CD4-positive, alpha-beta T cell (primary cell): Measurements from ENCODE around the gene COL4A6. TPM values are rescaled to one million over a fixed set of nuclear protein-coding genes. Genes with fewer than 3 reads are reported as not detected.

ENCODE experiments used
- ATAC-seq: fragments of 200-7000 bp; cut with Tn5 transposase; one replicate; pipeline ENCODE4 v1.10.0; 2022; ENCODE audit warnings: mild to moderate bottlenecking; ENCODE audit not compliant: poor library complexity
- CTCF ChIA-PET: fragments of 350-600 bp; sonication (Branson Sonifier 250); formaldehyde crosslinking; loops from one replicate; lab custom pipeline; 2021; ENCODE audit warnings: antibody characterized with exemption, inconsistent platforms; lab: Charles Lee
- POLR2A ChIA-PET: fragments of 350-600 bp; sonication (Branson Sonifier 250); formaldehyde crosslinking; loops from one replicate; lab custom pipeline; 2021; ENCODE audit warnings: antibody characterized with exemption, inconsistent platforms; lab: Charles Lee
- DNase-seq, 14 experiments: peaks; one replicate each; pipeline ENCODE4 v3.0.0-alpha.2; 2013 to 2020; ENCODE audit warnings: mixed read lengths in 2 of 14
- H3K27ac ChIP-seq, 2 donors: one replicate each; pipeline versions ENCODE4 v1.5.1 to v1.7.0; 2013; ENCODE audit warnings: low read length in 2 of 2, low read depth in 1 of 2, mild to moderate bottlenecking in 1 of 2
- H3K27me3 ChIP-seq, 2 experiments: 1 replicate in 1 of 2; 2 replicates in 1 of 2; pipeline versions ENCODE4 v1.6.1 to v1.7.0; 2013; ENCODE audit warnings: low read length in 2 of 2, control low read depth in 1 of 2, mild to moderate bottlenecking in 1 of 2, moderate library complexity in 1 of 2; ENCODE audit not compliant: insufficient read depth in 2 of 2, control insufficient read depth in 1 of 2
- H3K36me3 ChIP-seq: one replicate; pipeline ENCODE4 v1.6.1; 2013; ENCODE audit warnings: low read length, control low read depth; ENCODE audit not compliant: insufficient read depth
- H3K4me1 ChIP-seq: one replicate; pipeline ENCODE4 v1.6.1; 2013; ENCODE audit warnings: low read length, control low read depth; ENCODE audit not compliant: insufficient read depth
- H3K4me3 ChIP-seq: one replicate; pipeline ENCODE4 v1.5.1; 2013; ENCODE audit warnings: mild to moderate bottlenecking, low read length, moderate library complexity
- H3K9me3 ChIP-seq, 2 experiments: 1 replicate in 1 of 2; 2 replicates in 1 of 2; pipeline versions ENCODE4 v1.6.1 to v1.7.0; 2013; ENCODE audit warnings: low read length in 2 of 2, mild to moderate bottlenecking in 2 of 2, control low read depth in 1 of 2, moderate library complexity in 1 of 2; ENCODE audit not compliant: control insufficient read depth in 1 of 2, insufficient read depth in 1 of 2
- H3K27ac Mint-ChIP-seq: one replicate; pipeline ENCODE4 v1.8.0; 2020; ENCODE audit warnings: mixed read lengths
- H3K27me3 Mint-ChIP-seq: one replicate; pipeline ENCODE4 v1.8.0; 2021; ENCODE audit warnings: mixed read lengths
- H3K36me3 Mint-ChIP-seq: one replicate; pipeline ENCODE4 v1.8.0; 2021; ENCODE audit warnings: low read depth, mixed read lengths
- H3K4me1 Mint-ChIP-seq: one replicate; pipeline ENCODE4 v1.8.0; 2021; ENCODE audit warnings: low read depth, mixed read lengths
- H3K4me3 Mint-ChIP-seq: one replicate; pipeline ENCODE4 v1.8.0; 2020; ENCODE audit warnings: mild to moderate bottlenecking, mixed read lengths
- H3K9me3 Mint-ChIP-seq: one replicate; pipeline ENCODE4 v1.8.0; 2020; ENCODE audit warnings: mixed read lengths
- CTCF ChIP-seq: fragments of 200-600 bp; IDR thresholded peaks from one replicate; pipeline ENCODE4 v1.8.0; 2022; ENCODE audit warnings: antibody characterized with exemption, mild to moderate bottlenecking
- intact Hi-C, 2 experiments: fragments of 100-400 bp; cut with DNase I in 1 of 2; cut with micrococcal nuclease in 1 of 2; formaldehyde crosslinking; loops; one replicate each; pipeline versions ENCODE4 v1.15.1 to v1.9.0; 2023 to 2025; cut with DNase I, micrococcal nuclease
- total RNA-seq, 174 experiments: library from RNA in 2 of 174; stranded (reverse) in 2 of 174; gene quantifications; one replicate each; pipeline ENCODE4 v1.2.3 and lab custom pipeline; 2021 to 2026

COL4A6 gene
- total RNA-seq, 2 experiments from 2014 or later, result not detected

GRCh38 chrX:108246304-108246954 is 191.8 kb downstream of the COL4A6 start:
- Histone ChIP-seq H3K36me3 (no peaks in the 10 kb centered on the region), H3K27me3 (no peaks in the 10 kb centered on the region), H3K9me3 (no peaks in the 10 kb centered on the region), H3K27ac (no peak overlapping the region), H3K4me3 (no peak overlapping the region), H3K4me1 (no peaks in the 10 kb centered on the region)
- intact Hi-C loops, result no loop called here
- H3K36me3 Mint-ChIP-seq, result no peaks in the 10 kb centered on the region
- TF ChIP-seq CTCF, result no peak
- no peaks in the 10 kb centered on the region for H3K4me1 Mint-ChIP-seq
- no peak overlapping the region for H3K4me3 Mint-ChIP-seq
- ChIA-PET POLR2A (no interaction called here), CTCF (interaction anchor here (1.2 kb wide), 1 partner anchor 13 kb away, joined by 3 read pairs; no protein-coding TSS in a partner anchor)
- no peak for DNase-seq
- H3K9me3 Mint-ChIP-seq, result no peaks in the 10 kb centered on the region
- no peak for ATAC-seq
- no peak overlapping the region for H3K27ac Mint-ChIP-seq
- peaks cover 3% of the 10 kb centered on the region for H3K27me3 Mint-ChIP-seq

GRCh38 chrX:108245462-108245861 is 192.8 kb downstream of the COL4A6 start:
- no peaks in the 10 kb centered on the region for H3K36me3 Mint-ChIP-seq
- Histone ChIP-seq H3K4me3 (no peak overlapping the region), H3K27me3 (no peaks in the 10 kb centered on the region), H3K36me3 (no peaks in the 10 kb centered on the region), H3K9me3 (no peaks in the 10 kb centered on the region), H3K4me1 (no peaks in the 10 kb centered on the region), H3K27ac (no peak overlapping the region)
- intact Hi-C loops, result no loop called here
- H3K27me3 Mint-ChIP-seq, result peaks cover 3% of the 10 kb centered on the region
- POLR2A ChIA-PET, result no interaction called here
- no peak overlapping the region for H3K27ac Mint-ChIP-seq
- H3K9me3 Mint-ChIP-seq, result no peaks in the 10 kb centered on the region
- no peak for ATAC-seq
- H3K4me3 Mint-ChIP-seq, result no peak overlapping the region
- CTCF ChIA-PET, result no interaction called here
- H3K4me1 Mint-ChIP-seq, result no peaks in the 10 kb centered on the region
- no peak for DNase-seq
- no peak for TF ChIP-seq CTCF

GRCh38 chrX:108235986-108236385 is 202.2 kb downstream of the COL4A6 start:
- intact Hi-C loops, result no loop called here
- ATAC-seq, result no peak
- no peaks in the 10 kb centered on the region for H3K27me3 Mint-ChIP-seq
- CTCF ChIA-PET, result no interaction called here
- POLR2A ChIA-PET, result no interaction called here
- H3K27me3 ChIP-seq, result no peaks in the 10 kb centered on the region
- no peaks in the 10 kb centered on the region for H3K9me3 Mint-ChIP-seq
- no peak for TF ChIP-seq CTCF
- H3K4me3 ChIP-seq, result no peak overlapping the region
- H3K27ac ChIP-seq, result no peak overlapping the region
- no peaks in the 10 kb centered on the region for H3K36me3 ChIP-seq
- H3K27ac Mint-ChIP-seq, result no peak overlapping the region
- H3K9me3 ChIP-seq, result no peaks in the 10 kb centered on the region
- DNase-seq, result no peak
- no peaks in the 10 kb centered on the region for H3K4me1 ChIP-seq
- H3K36me3 Mint-ChIP-seq, result no peaks in the 10 kb centered on the region
- H3K4me3 Mint-ChIP-seq, result no peak overlapping the region
- H3K4me1 Mint-ChIP-seq, result no peaks in the 10 kb centered on the region
